D721Med (cell line): ENCODE data around the gene MLLT3.

Experiments used
- DNase-seq: peaks from one replicate; pipeline ENCODE4 v3.0.0; 2011; ENCODE audit warnings: low spot score; ENCODE audit not compliant: insufficient read length
- FAIRE-seq: peaks from 2 replicates; lab custom pipeline; 2011; peaks lifted over from hg19 to GRCh38; lab: Jason Lieb, UNC
- CTCF ChIP-seq: IDR thresholded peaks from 2 replicates; pipeline ENCODE4 v1.5.1; 2012; ENCODE audit warnings: mild to moderate bottlenecking, control low read depth; ENCODE audit not compliant: insufficient read depth; ENCODE audit errors: missing control alignments

MLLT3 gene

GRCh38 chr9:20398536-20399338 lies 223.6 kb downstream of the MLLT3 start:
- no peak for TF ChIP-seq CTCF
- FAIRE-seq (no peak), DNase-seq (no peak)

GRCh38 chr9:20397348-20397747 lies 225.0 kb downstream of the MLLT3 start:
- DNase-seq (no peak), FAIRE-seq (no peak)
- no peak for TF ChIP-seq CTCF

- TF ChIP-seq CTCF, result no peak
- no peak for DNase-seq
- no peak for FAIRE-seq
Measured at GRCh38 chr9:20396509-20396908, 225.8 kb downstream of the MLLT3 start.

- DNase-seq (no peak), FAIRE-seq (no peak)
- no peak for TF ChIP-seq CTCF
Measured at GRCh38 chr9:20395651-20396050, 226.6 kb downstream of the MLLT3 start.

GRCh38 chr9:20394969-20395368 lies 227.3 kb downstream of the MLLT3 start:
- FAIRE-seq, result peak; percentile 11
- DNase-seq, result no peak

GRCh38 chr9:20391208-20391607 lies 231.1 kb downstream of the MLLT3 start:
- DNase-seq, result no peak

More at GRCh38 chr9:20394969-20395368, 227.3 kb downstream of the MLLT3 start:
- no peak for TF ChIP-seq CTCF

More at GRCh38 chr9:20391208-20391607, 231.1 kb downstream of the MLLT3 start:
- no peak for FAIRE-seq
- no peak for TF ChIP-seq CTCF
